Brain microvascular endothelial cell (primary cell): ENCODE measurements around the gene SLC39A5.
A peak's percentile ranks its signal among the peaks of the same experiment; 100 is the strongest.
"Not testable (repeated sequence)": the region's sequence is repeated elsewhere in the genome, so short reads cannot be mapped to it uniquely, and the experiment has no call there.

Experiments used
- DNase-seq: peaks from one replicate; pipeline ENCODE4 v3.0.0-alpha.2; 2020
- H3K27ac ChIP-seq: fragments of 250-450 bp; sonication (Bioruptor Pico); 2 replicates; pipeline ENCODE4 v1.5.1; 2020; ENCODE audit warnings: mild to moderate bottlenecking, moderate library complexity
- H3K27me3 ChIP-seq: fragments of 250-450 bp; sonication (Bioruptor Pico); replicated peaks from 2 replicates; pipeline ENCODE4 v1.5.1; 2020; ENCODE audit warnings: mild to moderate bottlenecking
- H3K36me3 ChIP-seq: fragments of 250-450 bp; sonication (Bioruptor Pico); replicated peaks from 2 replicates; pipeline ENCODE4 v1.5.1; 2020; ENCODE audit warnings: mild to moderate bottlenecking
- H3K4me3 ChIP-seq: 2 replicates; pipeline ENCODE4 v1.5.1; 2011; ENCODE audit warnings: low read depth, mild to moderate bottlenecking, control low read depth, low read length, moderate library complexity
- CTCF ChIP-seq: IDR thresholded peaks from 2 replicates; pipeline ENCODE4 v1.5.1; 2011; ENCODE audit warnings: low read depth, mild to moderate bottlenecking, moderate library complexity, low read length, control low read depth, inconsistent platforms; ENCODE audit errors: missing control alignments
- in situ Hi-C: cut with HindIII; loops from 2 replicates; pipeline ENCODE4 v1.10.0; 2017; ENCODE audit warnings: low sequenced_read_pairs, low pct_ligation_motif_present

Gene SLC39A5

GRCh38 chr12:56189918-56190694 is 39.7 kb upstream of the SLC39A5 start:
- DNase-seq, result peak; percentile 79
- in situ Hi-C loops, result loop anchor here (5.0 kb wide), 1 partner anchor 73 kb away; the partner anchor contains the start of genes RPL41 and ZC3H10
- Histone ChIP-seq H3K36me3 (peaks cover 7% of the 10 kb centered on the region), H3K4me3 (peak overlapping the region; percentile 88), H3K27ac (no peak overlapping the region), H3K27me3 (no peaks in the 10 kb centered on the region)
- TF ChIP-seq CTCF, result no peak

- DNase-seq, result no peak
- peak overlapping the region; percentile 88 for H3K4me3 ChIP-seq
Measured at GRCh38 chr12:56190695-56191155, 39.1 kb upstream of the SLC39A5 start.

GRCh38 chr12:56192582-56192981 is 37.3 kb upstream of the SLC39A5 start:
- in situ Hi-C loops, result no loop called here
- no peak for TF ChIP-seq CTCF
- H3K36me3 ChIP-seq, result no peaks in the 10 kb centered on the region
- no peaks in the 10 kb centered on the region for H3K27me3 ChIP-seq
- no peak for DNase-seq
- no peak overlapping the region for H3K27ac ChIP-seq
- H3K4me3 ChIP-seq, result no peak overlapping the region

More at GRCh38 chr12:56190695-56191155, 39.1 kb upstream of the SLC39A5 start:
- TF ChIP-seq CTCF, result no peak
- in situ Hi-C loops, result no loop called here
- no peaks in the 10 kb centered on the region for H3K27me3 ChIP-seq
- H3K36me3 ChIP-seq, result peaks cover 3% of the 10 kb centered on the region
- no peak overlapping the region for H3K27ac ChIP-seq

- in situ Hi-C loops, result no loop called here
- H3K36me3 ChIP-seq, result no peaks in the 10 kb centered on the region
- no peak overlapping the region for H3K27ac ChIP-seq
- no peak overlapping the region for H3K4me3 ChIP-seq
- no peaks in the 10 kb centered on the region for H3K27me3 ChIP-seq
- peak; percentile 79 for DNase-seq
- peak; percentile 80 for TF ChIP-seq CTCF
Measured at GRCh38 chr12:56193025-56193578, 36.7 kb upstream of the SLC39A5 start.

GRCh38 chr12:56196818-56197550 is 32.9 kb upstream of the SLC39A5 start:
- peak overlapping the region; percentile 47 for H3K27ac ChIP-seq
- peak; percentile 89 for DNase-seq
- H3K4me3 ChIP-seq, H3K36me3 ChIP-seq, in situ Hi-C loops, H3K27me3 ChIP-seq: not testable (repeated sequence)
